HG03457 (cell line): Measurements from ENCODE around the gene OTUB2.

Source experiments
- ATAC-seq: cut with Tn5 transposase; IDR thresholded peaks from one replicate; pipeline ENCODE4 v1.9.1; 2021; ENCODE audit warnings: moderate number of reproducible peaks; ENCODE audit not compliant: unreplicated experiment

Gene OTUB2

DNA sequence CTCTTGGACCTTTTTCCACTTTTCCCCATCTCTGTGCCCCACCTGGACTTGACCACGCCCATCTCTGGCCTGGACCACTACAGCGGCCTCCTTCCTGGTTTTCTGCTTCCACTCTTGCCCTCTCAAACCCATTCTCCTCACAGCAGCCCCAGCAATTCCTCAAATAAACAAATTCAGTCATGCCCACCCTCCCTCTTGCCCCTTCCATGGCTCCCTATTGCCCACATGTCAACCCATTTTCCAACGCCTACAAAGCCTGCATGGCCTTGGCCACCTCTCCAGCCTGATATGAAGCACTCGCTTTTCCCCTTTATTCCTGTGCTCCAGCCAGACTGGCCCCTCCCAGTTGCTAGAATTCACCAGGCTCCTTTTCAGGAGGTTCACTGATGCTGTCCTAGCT, 5.9 kb upstream of the OTUB2 start:
- ATAC-seq: no peak

DNA sequence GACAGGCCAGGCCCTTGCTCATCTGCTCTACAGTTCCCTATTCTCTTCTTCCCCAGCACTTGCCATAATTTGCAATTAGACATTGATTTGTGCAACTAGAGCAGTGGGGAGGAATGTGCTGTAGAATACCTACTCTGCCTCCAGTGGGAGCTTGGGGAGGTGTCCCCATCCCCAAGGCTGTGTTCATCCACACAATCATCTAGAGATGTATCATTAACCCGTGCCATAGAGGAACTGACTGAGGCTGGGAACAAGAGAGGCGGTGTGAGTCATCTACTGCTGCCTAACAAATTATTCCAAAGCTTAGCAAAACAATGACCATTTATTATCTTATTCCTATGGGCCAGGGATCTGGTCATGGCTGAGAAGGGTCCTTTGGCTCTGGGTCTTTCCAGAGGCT, 5.1 kb upstream of the OTUB2 start:
- no peak for ATAC-seq

DNA sequence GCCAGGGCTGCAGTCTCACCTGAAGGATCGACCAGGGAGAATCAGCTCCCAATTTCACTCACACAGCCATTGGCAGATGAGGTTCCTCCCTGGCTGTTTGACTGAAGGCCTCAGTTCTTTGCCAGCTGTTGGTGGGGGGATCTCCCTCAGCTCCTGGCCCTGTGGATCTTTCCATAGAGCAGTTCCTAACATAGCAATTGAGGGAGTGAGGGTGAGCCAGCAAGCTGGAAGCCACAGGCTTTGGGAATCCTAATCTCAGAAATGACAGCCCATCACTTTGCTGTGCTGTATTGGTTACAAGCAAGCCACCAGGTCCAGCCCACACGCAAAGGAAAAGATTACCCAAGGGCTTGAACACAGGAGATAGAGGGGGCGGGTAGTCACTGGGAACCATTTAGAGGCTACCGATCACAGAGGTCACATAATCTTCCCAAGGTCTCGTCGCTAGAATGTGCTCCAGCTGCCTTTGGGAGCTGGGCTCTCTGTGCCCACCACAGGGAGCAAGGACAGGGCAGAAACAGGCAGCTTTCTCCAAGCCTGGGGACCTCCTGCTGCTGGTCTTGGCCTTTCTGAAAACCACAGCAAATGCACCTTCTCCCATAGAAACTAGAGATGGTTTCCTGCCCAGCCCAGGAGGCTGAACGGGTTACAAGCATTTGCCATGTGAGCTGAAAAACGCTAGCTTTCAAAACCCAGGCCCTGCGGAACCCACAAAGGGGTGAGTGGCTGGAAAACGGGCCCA, 4.6 kb upstream of the OTUB2 start:
- no peak for ATAC-seq

DNA sequence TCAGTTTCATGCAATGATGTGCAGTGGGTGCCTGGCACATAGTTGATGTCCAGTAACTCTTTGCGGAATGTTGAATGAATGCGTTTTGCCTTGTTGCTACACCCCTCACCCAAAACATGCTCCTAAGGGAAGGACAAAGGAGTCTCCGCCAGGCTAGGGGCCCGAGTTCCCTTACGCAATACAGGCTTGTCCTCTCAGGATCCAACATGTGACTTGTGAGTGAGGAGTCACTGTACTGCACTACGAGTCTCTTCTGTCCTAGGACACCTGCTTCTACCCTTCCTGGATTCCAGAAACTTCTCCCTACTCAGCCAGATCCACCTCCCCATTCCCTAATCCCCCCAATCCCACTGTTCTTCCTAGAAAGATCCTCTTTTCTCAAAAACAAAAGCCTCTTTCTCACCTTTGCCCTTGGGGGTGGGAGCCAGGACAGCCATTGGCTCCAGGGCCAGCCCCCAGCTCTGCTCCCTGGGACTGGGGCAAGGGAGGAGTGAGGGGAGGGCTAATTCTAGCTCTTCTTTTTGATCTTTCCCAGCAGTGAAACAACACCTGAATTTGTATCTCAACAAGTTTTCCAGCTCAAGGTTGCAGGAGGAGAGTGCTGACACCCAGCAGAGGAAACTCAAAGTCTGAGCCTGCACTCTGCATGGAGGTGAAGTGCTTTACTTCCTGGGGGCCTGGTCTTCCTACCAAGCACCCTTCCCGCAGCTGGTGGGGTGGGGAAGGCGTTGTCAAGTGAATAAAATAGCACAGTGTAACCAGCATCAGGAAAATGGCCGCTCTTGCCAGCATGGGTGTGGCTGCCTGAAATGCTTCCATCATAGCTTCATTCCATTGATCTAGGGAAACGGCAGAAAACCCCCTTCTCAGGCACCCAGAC, 3.4 kb upstream of the OTUB2 start:
- ATAC-seq: no peak

DNA sequence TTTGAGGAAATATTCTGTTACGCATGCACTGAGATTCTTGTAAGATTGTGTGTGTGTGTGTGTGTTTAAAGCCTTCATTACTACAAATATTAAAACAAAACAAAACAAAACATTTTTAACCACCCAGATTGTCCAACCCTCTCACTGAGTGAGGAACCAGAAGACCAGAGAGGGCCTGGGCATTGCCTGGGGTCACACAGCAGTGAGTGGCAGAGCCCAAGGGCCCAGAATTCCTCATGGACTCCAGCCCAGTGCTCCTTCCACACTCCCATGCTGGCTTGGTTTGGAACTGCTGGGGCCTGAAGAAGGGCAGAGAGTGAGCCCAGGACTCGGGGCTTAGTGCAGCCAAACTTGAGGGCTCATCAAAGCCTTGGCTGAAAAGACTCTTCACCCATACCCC, 1.6 kb upstream of the OTUB2 start:
- no peak for ATAC-seq

DNA sequence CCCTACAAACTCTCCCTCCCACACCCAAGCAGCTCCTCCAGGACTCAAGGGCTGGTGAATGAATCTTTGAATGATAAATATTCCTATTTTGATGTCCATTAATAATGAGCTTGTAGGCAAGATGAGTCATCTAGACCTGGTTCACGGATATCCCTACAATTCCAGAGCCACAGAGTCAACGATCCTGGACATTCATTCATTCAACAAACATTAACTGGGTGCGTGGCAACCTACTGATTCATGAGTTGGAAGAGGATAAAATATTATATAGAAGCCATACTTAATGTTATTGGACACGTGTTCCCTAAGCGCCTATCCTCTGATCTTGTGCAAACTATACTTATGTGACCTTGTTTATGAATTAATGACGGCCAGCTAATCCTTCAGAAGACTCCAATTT, 420 bp upstream of the OTUB2 start:
- no peak for ATAC-seq

DNA sequence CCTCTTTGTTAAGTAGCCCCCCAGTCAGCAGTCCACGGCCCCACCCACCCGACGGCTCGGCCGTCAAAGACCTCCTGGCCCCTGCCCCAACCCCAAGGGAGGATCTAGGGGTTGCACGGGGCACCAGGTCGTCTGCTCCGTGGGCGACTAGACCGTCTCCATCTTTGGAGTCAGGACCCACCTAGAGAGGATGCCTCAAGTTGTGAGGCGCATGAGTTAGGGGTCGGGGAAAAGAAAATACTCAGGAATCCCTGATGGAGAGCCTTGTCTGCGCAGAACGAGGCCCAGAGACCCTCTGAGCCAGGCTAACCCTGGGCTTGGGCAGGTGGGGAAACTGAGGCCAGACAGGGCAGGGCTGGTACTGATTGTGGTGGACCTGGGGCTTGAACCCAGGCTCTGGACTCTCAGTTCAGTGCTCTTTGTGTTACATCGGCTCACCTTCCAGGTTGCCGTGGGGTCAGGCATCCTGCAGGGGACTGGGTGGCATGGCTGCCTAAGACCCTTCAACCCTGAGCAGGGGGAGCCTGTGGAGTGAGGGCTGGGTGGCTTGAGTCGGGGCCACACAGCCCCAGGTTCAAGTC, 839 bp downstream of the OTUB2 start:
- no peak for ATAC-seq

DNA sequence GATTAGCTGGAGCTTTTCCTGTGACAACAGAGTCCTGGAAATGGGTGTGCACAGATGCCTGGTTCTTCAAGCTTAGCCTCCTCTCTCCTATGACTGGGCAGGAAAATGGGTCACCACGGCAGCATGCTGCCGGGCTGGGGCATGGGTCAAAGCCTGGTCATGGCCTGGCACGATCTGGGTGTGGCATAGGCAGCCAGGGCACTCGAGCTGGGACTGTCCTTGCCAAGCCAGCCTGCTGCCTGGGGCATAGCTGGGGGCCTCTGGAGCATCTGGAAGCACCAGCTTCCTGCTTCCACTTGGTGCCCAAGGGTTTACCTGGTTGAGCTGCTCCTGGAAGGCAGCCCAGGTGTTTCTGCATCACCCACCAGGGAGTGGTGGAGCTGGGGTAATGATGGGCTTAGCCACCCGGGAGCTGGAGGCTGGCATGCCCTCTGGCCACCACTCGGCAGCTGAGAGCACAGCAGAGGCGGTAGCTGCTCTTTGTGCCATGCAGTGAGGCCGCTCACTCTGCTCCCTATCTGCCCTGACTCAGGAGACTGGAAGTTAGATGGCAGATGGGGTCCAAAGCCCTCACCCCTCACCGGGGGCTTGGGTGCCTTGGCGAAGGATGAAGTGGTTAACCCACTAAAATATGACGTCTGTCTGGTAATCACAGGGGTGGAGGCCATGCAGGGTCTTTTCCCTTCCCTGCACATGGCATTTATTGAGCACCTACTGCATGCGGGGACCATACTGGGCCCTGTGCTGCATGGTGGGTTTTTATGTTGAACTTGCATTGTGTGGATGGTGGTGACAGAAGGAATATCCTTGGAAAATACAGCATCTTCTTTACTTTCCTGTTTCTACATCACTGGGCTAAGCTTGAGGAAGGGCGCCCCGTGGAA, 1.7 kb downstream of the OTUB2 start:
- ATAC-seq: no peak

DNA sequence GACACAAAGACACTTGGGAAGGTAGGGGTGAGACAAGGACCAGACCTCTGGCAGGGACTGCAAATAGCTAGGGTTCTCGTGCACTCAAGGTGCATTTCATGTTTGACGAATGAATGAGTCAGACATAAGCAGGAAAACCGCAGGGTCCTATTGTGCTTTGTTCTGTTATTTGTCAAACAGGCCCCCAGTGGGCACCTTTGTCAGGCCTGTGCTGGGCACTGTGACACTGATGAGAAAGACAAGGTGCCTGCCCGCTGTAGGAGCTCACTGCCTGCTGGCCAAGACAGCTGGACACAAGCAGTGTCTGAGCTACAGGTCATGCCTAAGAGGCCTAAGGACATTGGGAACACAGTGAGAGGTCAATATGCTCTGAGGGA, 2.3 kb downstream of the OTUB2 start:
- ATAC-seq: no peak

DNA sequence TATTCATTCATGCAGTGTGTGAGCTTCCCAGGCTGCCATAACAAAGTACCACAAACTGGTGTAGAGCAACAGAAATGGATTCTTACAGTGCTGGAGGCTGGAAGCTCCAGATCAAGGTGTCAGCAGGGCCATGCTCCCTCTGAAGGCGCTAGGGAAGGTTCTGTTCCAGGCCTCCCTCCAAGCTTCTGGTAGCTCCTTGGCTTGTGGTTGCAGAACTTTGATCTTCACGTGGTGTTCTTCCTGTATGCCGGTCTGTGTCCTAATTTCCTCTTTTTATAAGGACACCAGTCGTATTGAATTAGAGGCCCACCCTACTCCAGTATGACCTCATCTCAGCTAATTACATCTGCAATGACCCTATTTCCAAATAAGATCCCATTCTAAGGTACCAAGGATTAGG, 3.1 kb downstream of the OTUB2 start:
- ATAC-seq: no peak

DNA sequence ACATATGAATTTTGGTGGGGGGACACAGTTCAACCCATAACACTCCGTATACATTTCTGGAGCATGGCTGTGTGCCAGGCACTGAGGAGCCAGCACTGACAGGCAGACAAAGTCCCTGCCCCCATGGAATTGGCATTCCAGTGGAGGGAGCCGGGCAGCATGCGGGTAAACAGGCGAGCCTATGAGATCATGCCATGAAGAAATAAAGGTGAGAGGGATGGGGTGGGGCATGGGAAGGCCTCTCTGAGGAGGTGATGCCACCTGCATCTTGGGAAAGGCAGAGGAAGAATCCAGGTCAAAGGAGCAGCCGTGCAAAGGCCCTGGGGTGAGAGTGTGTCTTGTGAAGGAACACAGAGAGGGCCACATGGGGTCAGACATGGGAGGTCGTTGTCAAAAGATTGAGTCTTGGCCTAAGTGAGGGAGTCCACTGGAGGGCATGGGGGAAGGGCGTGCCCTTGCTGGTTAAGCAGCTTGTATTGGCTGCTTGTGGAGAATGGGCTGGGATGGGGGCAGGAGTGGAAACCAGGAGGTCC, 3.6 kb downstream of the OTUB2 start:
- no peak for ATAC-seq

DNA sequence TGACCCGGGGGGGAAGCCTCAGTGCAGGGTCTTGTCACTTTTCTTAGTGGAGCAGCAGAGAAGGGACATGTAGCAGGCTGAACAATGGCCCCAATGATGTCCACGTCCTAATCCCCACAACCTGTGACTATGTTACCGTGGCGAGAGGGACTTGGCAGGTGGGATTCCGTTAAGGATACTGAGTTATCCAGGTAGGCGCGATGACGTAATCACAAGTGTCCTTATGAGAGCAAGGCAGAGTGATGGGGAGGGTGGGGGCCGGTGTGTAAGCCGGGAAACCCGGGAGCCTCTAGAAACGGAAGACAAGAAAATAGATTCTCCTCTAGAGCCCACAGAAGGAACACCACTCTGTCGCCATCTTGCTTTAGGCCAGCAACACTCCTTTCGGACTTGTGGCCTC, 4.4 kb downstream of the OTUB2 start:
- ATAC-seq: no peak

DNA sequence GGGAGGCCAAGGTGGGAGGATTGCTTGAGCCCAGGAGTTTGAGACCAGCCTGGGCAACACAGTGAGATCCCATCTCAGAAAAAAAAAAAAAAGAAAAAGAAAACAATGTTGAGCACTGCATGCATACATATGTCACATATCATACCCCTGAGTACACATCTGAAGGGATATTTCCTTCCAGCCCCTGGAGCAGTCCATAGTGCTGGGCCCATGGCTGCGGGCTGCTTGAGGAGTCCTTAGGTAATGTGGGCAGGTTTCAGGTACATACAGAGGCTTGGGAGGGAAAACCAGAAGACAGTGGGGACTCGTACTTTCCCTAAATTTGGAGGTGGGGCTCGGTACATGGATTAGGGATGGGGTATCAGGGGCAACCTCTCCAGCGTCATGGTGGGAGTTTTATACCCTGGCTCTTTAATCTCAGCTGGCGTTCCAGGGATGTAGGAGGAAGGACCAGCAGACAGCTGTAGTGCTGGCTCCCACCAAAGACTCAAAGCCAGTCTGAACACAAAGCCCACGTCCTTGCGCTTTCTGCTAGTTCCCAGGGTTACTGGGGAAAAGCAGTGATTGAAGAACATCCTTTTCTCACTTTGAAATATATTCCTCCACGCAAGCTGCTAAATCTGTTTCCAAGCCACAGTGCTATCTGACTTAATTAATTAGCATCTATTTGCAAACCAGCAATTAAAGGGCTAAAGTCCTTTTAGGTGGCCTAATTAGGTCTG, 5.2 kb downstream of the OTUB2 start:
- no peak for ATAC-seq

DNA sequence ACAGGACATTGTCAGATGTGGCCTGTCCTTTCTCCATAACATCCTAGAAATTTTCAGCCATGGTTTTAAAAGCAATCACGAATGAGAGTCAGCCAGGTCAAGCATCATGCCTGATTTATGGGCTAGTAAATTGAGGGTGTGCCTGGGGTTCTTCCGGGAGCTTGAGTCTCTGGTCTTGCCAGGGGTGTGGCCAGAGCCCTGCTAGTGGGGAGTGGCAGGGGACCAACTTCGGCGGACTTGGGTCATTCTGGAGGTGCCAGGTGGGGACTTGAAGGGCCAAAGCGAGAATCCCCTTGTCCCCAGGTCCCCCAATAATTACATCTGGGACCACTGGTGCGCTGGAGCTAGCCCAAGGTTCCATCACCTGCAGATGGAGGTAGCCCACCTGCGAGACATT, 5.7 kb downstream of the OTUB2 start:
- no peak for ATAC-seq

DNA sequence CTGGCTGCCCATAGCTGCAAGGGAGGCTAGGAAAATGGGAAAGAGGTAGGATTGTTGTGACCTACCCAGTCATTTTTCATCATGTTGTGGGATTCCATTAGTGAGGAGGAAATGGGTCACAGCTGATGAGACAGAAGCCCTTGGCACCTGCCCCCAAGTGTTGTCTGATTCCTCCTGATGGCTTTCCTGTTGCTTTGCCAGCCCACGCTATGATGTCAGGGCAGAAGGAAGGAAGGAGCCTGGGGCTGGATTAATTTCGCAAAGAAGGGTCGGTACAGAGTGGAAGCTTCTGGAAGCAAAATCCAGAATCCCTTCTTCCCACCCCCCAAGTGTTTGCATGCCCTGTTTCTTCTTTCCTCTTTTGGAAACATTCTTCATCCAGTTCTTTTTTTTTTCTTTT, 8.7 kb downstream of the OTUB2 start:
- no peak for ATAC-seq

DNA sequence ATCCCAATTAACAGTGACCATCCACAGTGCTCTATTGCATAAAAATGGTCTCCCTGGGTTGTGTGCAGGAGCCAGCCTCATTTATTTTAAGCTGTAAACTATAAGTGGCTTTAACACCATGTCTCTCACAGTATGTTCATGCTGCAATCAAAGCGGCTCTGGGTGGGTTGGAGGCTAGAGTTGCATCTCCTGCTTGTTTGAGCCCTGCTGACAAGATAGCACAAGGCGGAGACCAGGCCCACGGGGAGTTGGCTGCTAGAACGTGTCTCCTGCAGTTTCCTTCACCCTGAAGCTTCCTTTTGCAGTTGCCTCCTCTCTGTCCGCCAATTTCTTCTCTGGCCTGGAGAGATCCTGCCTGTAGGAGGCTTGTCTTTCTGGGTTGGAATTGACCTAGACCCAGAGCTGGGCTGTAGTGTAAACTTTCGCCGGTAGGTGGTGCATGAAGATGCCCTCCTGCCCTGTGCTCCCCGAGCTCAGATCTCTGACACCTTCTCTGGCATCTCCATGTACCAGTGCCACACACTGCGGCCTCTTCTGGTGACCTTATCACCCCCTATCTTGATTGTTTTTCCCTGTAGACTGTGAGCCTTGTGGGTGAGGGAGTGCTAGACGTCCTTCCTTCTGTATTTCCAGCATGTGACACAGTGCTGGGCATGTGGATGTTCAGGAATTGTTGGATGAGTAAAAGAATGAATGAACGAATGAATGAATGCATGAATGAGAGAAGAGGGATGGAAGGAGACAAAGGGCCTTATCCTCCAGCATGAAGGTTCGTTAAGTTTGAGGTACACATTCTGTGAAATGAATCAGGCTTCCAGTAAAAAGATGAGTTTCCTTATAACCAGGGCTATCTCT, 10.4 kb downstream of the OTUB2 start:
- ATAC-seq: peak; percentile 69

DNA sequence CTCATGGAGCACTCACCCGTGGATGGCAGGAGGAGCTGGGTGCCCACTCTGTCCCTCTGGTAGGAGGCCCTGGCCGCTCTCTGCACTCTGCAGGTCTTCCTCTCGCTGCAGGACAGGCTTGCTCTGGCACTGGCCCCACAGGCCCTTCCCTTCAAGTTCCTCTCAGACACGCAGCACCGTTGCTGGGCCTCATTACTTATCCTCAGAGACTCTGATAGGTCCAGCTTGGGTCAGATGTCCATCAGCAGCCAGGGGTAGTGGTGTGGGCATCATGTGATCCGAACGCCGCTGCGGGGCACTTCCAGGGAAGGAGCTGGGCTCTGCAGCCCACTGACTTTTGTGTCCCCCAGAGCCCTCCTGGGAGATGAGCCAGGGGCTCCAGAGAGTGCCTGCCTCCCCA, 11.8 kb downstream of the OTUB2 start:
- no peak for ATAC-seq

DNA sequence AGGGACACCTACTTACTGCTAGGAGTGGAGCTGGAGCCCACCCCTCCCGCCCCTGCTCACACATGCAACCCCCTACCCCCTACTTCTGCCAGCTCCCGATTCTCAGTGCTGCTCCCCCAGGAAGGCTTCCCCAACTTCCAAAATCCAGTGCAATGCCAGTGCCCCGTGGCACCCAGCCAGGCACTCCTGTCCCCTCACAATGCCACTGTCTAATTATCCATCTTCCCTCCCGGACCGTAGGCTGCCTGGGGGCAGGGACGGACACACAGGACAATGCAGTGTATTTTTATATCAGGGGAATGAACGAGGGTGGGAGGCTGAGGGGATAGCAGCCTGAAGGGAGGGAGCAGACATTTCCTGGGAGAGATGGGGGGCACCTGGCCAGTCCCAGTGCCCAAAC, 12.4 kb downstream of the OTUB2 start:
- no peak for ATAC-seq

DNA sequence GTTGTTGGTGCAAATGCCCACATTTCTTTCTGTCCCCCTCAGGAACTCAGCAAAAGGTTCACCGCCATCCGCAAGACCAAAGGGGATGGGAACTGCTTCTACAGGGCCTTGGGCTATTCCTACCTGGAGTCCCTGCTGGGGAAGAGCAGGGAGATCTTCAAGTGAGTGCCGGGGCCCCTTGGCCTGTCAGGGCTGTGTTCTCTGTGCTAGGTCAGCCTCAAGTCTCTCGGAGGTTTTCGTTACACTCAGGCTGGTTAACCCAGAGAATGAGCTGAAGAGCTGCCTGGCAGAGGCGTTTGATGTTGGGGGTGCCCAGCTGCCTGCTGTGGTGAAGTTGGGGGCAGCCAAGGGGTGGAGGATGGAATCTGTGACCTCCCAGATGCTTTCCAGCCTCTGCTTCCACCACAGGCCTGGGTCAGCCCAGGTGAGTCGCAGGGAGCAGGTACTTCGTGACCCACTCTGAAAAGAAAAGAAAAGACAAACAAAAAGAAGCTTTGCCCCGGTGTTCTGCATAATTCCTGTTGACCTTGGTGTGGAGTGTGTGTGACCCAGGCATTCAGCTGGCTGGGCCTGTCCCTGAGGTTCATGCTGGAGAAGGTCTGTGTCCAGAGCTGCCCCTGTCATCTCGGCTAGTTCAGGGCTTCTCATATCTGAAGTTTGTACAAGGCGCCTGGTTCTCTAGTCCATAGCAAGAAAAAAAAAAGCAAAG, 12.9 kb downstream of the OTUB2 start:
- ATAC-seq: no peak
